Progenitor cell of endocrine pancreas (in vitro differentiated cells): ENCODE results near the gene PTPRM. TPM values are rescaled to one million over a fixed set of nuclear protein-coding genes. Genes with fewer than 3 reads are reported as not detected.

ENCODE experiments used
- DNase-seq: peaks from one replicate; pipeline ENCODE4 v3.0.0; 2021; ENCODE audit warnings: low spot score; ENCODE audit not compliant: unreplicated experiment
- H3K27ac Mint-ChIP-seq: 2 replicates; pipeline ENCODE4 v1.8.0; 2021; ENCODE audit warnings: mild to moderate bottlenecking, moderate library complexity, mixed read lengths
- H3K27me3 Mint-ChIP-seq: 2 replicates; pipeline ENCODE4 v1.8.0; 2021; ENCODE audit warnings: mixed read lengths
- H3K36me3 Mint-ChIP-seq: 2 replicates; pipeline ENCODE4 v1.8.0; 2022; ENCODE audit warnings: mixed read lengths; ENCODE audit not compliant: insufficient read depth
- H3K4me1 Mint-ChIP-seq: 2 replicates; pipeline ENCODE4 v1.8.0; 2021; ENCODE audit warnings: low read depth, mixed read lengths
- H3K4me3 Mint-ChIP-seq: 2 replicates; pipeline ENCODE4 v1.8.0; 2021; ENCODE audit warnings: low read depth, mild to moderate bottlenecking, moderate library complexity, mixed read lengths
- H3K9me3 Mint-ChIP-seq: 2 replicates; pipeline ENCODE4 v1.8.0; 2021; ENCODE audit warnings: low read depth, mixed read lengths
- CTCF ChIP-seq: fragments of 200-600 bp; sonication (generic); IDR thresholded peaks from one replicate; pipeline ENCODE4 v1.5.0; 2021; ENCODE audit warnings: antibody characterized with exemption, mild to moderate bottlenecking; ENCODE audit not compliant: unreplicated experiment
- total RNA-seq: library from RNA; stranded (reverse); gene quantifications from 2 replicates; pipeline ENCODE4 v1.2.1, GENCODE V29; 2021

The PTPRM gene
- total RNA-seq, 1 donor from 2014 or later: 23.2 TPM

DNA sequence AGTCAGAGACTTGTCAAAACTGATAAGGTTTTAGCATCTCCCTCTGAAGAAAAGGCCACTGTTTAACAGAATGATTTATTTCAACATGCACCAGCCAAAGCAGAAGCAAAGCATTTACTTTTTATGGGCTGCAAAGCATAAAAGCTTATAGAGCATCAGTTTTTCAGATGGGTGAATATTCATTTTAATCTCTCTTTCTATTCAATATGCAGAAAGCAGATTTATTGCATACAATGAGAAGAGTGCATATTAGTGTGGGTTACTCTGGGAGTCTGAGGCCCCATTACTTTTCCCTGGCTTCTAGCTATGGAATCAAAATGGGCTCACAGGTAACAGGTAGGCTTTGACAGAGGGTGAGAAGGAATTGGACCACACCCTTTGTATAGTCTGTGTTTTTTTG is 9.0 kb downstream of the PTPRM start:
- no peak overlapping the region for H3K4me3 Mint-ChIP-seq
- H3K36me3 Mint-ChIP-seq: no peaks in the 10 kb centered on the region
- no peaks in the 10 kb centered on the region for H3K9me3 Mint-ChIP-seq
- H3K27ac Mint-ChIP-seq: no peak overlapping the region
- no peak for DNase-seq
- H3K4me1 Mint-ChIP-seq: peaks cover 5% of the 10 kb centered on the region
- H3K27me3 Mint-ChIP-seq: no peaks in the 10 kb centered on the region
- TF ChIP-seq CTCF: no peak

DNA sequence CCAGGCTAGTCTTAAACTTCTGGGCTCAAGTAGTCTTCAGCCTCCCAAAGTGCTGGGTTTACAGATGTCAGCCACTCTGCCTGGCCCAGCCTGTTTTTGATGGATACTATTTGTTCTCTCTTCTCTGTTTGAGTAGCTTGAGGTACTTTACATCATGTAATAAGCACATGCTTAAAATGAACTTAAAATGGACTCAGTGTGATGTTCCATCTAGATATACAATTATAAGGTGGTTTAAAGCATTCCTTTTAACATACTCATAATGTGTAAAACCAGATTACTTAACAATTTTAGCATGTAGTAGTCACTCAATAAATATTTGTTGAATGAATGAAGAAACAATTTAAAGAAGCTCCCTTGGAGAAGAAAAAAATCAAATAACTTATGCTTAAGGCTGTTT is 9.6 kb downstream of the PTPRM start:
- H3K9me3 Mint-ChIP-seq: no peaks in the 10 kb centered on the region

GRCh38 chr18:7577706-7578105 is 10.6 kb downstream of the PTPRM start:
- Mint-ChIP-seq H3K27me3 (no peaks in the 10 kb centered on the region), H3K4me3 (no peak overlapping the region), H3K4me1 (peaks cover 5% of the 10 kb centered on the region), H3K27ac (peak overlapping the region; percentile 23), H3K36me3 (peaks cover 1% of the 10 kb centered on the region), H3K9me3 (no peaks in the 10 kb centered on the region)
- DNase-seq: no peak
- TF ChIP-seq CTCF: no peak

More for the DNA sequence above, 9.6 kb downstream of the PTPRM start:
- H3K27ac Mint-ChIP-seq: no peak overlapping the region
- H3K4me1 Mint-ChIP-seq: peaks cover 5% of the 10 kb centered on the region
- H3K36me3 Mint-ChIP-seq: no peaks in the 10 kb centered on the region
- H3K27me3 Mint-ChIP-seq: no peaks in the 10 kb centered on the region
- TF ChIP-seq CTCF: no peak
- no peak for DNase-seq
- no peak overlapping the region for H3K4me3 Mint-ChIP-seq

DNA sequence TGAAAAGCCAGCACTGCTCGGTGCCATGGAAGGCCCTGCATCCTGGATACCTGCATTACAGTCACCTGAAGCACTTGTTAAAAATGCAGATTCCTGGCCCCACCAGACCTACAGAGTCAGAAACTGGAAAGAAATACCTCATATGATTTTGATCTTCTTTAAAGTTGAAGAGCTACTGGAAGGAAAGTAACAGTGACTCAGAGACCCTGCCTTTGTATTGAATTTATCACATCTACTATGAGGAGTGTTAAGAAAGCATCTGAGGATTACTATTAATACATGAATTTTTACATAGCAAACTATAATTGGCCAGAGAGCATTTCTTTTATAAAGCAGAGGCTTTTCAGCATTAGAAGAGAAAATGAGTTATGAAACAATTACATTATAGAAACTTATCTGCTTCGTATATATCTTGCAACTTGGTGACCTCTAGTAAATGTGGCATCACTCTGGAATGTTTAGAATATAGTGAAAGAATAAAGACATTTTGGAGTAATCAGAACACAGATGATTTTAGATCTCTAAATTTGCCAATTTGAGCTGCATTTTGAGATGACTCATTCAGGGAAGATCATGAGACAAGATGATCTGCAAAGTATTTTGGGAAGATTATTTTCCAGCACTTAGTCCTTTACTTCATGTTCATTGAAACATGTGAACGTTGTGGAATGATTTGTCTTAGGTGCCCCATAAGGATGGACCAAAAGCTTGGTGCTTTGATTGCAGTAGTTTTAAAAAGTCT is 12.2 kb downstream of the PTPRM start:
- peaks cover 5% of the 10 kb centered on the region for H3K4me1 Mint-ChIP-seq
- H3K9me3 Mint-ChIP-seq: no peaks in the 10 kb centered on the region
- no peaks in the 10 kb centered on the region for H3K27me3 Mint-ChIP-seq
- H3K4me3 Mint-ChIP-seq: no peak overlapping the region
- no peak for DNase-seq
- peaks cover 1% of the 10 kb centered on the region for H3K36me3 Mint-ChIP-seq
- no peak for TF ChIP-seq CTCF
- no peak overlapping the region for H3K27ac Mint-ChIP-seq

GRCh38 chr18:7579918-7580542 is 12.9 kb downstream of the PTPRM start:
- TF ChIP-seq CTCF: no peak
- peaks cover 5% of the 10 kb centered on the region for H3K4me1 Mint-ChIP-seq
- no peak overlapping the region for H3K4me3 Mint-ChIP-seq
- H3K27me3 Mint-ChIP-seq: no peaks in the 10 kb centered on the region
- H3K9me3 Mint-ChIP-seq: no peaks in the 10 kb centered on the region
- H3K27ac Mint-ChIP-seq: no peak overlapping the region
- no peak for DNase-seq
- peaks cover 1% of the 10 kb centered on the region for H3K36me3 Mint-ChIP-seq
